Astrocyte of the cerebellum (primary cell): ENCODE results near the gene ARVCF.

ENCODE experiments used
- DNase-seq: peaks from one replicate; pipeline ENCODE4 v3.0.0-alpha.2; 2011; ENCODE audit warnings: low read depth
- H3K4me3 ChIP-seq: 2 replicates; pipeline ENCODE4 v1.5.1; 2011; ENCODE audit warnings: mild to moderate bottlenecking, low read depth, low read length, moderate library complexity
- CTCF ChIP-seq: IDR thresholded peaks from 2 replicates; pipeline ENCODE4 v1.5.1; 2012; ENCODE audit warnings: low read length, low read depth, moderate library complexity, mild to moderate bottlenecking; ENCODE audit errors: missing control alignments
- in situ Hi-C: cut with HindIII; loops from 2 replicates; pipeline ENCODE4 v1.10.0; 2017; ENCODE audit warnings: low sequenced_read_pairs

The ARVCF gene

GRCh38 chr22:20043057-20043996 is 26.7 kb upstream of the ARVCF start:
- no peak for TF ChIP-seq CTCF
- H3K4me3 ChIP-seq = no peak overlapping the region
- in situ Hi-C loops = no loop called here
- no peak for DNase-seq

- in situ Hi-C loops = no loop called here
- H3K4me3 ChIP-seq = no peak overlapping the region
- DNase-seq = no peak
- no peak for TF ChIP-seq CTCF
Measured at GRCh38 chr22:20040327-20041200, 23.9 kb upstream of the ARVCF start.

- no peak overlapping the region for H3K4me3 ChIP-seq
- no peak for TF ChIP-seq CTCF
- DNase-seq = no peak
- in situ Hi-C loops = no loop called here
Measured at GRCh38 chr22:20039683-20040325, 23.2 kb upstream of the ARVCF start.

GRCh38 chr22:20038574-20038973 is 22.0 kb upstream of the ARVCF start:
- DNase-seq = no peak
- in situ Hi-C loops = no loop called here
- H3K4me3 ChIP-seq = no peak overlapping the region
- TF ChIP-seq CTCF = no peak

- TF ChIP-seq CTCF = no peak
- no peak for DNase-seq
- no peak overlapping the region for H3K4me3 ChIP-seq
- in situ Hi-C loops = no loop called here
Measured at GRCh38 chr22:20037419-20037818, 20.8 kb upstream of the ARVCF start.
